GM10847 (cell line): Measurements from ENCODE around the gene WDR73.

ENCODE experiments used
- POLR2A ChIP-seq: IDR thresholded peaks from 2 replicates; pipeline ENCODE4 v1.6.1; 2011; ENCODE audit not compliant: insufficient read length; ENCODE audit errors: extremely low read depth

The WDR73 gene

DNA sequence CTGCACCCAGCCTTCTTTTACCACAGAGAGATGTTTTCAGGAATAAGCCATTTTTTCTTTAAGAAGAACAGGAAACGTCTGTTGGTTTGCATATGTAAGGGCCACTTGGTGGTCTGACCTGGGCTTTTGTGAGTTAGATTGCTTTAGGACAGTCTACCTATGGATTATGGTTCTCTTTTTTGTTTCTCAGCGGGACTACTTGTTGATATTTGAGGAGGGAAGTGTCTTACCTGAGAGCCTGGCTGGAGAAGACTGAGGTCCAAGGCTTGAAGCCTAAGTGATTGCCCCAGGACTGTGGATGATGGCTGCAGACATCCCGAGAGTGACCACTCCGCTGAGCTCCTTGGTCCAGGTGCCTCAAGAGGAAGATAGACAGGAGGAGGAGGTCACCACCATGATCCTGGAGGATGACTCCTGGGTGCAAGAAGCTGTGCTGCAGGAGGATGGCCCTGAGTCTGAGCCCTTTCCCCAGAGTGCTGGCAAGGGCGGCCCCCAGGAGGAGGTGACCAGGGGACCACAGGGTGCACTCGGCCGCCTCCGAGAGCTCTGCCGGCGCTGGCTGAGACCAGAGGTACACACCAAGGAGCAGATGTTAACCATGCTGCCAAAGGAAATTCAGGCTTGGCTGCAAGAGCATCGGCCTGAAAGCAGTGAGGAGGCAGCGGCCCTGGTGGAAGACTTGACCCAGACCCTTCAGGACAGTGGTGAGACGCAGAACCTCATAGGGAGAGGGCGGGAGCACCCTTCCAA is 50.3 kb downstream of the WDR73 start:
- no peak for TF ChIP-seq POLR2A

DNA sequence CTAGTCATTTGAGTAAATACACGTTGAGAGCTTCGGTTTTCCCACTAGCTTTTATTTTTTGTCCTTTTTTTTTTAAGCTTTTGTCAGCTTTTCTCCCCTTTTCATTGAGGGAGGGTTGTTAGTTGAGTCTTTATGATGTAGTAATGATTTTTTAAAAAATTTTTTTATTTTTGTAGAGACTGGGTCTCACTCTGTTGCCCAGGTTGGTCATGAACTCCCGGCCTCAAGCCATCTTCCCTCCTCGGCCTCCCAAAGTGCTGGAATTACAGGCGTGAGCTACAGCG is 52.6 kb downstream of the WDR73 start:
- no peak for TF ChIP-seq POLR2A

DNA sequence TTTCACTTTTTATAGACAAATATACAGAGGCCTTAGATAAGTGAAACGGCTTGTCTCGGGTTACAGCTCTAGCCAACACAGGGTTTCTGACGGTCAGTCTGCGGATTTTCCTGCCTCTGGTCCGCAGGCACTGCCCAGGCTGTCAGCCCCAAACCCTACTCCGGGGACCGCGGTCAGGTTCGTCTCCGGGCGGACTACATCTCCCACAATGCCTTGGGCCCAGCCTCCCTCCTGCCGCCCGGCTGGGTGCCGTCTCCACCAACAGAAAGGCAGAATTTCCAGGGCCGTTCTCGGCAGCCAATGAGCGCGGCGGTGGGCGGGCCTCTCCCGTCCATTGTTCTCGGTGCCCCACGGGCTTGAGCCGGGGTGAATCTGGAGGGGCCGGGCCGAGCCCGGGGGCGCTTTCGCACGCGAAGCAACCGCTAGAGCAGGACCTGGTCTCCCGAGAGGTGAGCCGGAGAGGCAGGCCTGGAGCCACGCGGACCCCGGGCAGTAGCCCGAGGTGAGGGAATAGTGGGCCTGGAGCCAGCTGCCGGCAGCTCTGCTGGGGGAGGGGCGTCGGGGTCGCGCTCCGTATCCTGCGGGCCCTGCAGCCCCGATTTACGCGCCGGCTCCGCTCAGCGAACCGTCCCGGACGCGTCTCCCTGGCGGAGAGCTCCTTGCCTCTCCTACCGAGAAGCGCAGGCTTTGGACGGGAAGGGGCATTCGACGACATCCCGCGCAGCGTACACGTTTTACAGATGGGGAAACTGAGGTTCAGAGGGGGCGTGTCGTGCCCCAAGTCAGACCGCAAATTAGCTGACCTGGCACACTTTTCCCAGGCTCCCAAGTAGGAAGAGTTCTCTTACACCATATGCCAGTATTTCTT is 53.2 kb downstream of the WDR73 start, which contains the start of gene ZSCAN2:
TSS of gene ZSCAN2 (plus strand) at position 323 of the 868 bp plus-strand sequence. CDS start 2,919 bp downstream, outside the sequence.
- peak; percentile 18 for TF ChIP-seq POLR2A

DNA sequence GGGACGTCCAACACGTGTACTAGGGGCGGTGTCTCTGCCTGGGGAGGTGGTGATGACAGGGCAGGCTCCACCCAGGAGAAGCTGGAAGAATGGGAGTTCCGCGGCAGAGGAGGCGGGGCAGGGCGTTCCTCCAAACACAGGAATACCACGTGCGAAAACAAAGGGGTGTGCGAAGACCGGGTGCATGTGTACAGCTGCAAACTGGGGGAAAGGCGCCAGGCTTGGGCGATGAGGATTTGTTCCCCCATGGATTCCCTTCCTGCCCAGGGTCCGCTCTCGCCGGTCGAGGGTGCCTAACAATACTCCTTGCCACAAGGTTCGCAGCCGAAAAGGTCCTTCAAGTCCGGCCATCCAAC is 53.8 kb downstream of the WDR73 start:
- no peak for TF ChIP-seq POLR2A

DNA sequence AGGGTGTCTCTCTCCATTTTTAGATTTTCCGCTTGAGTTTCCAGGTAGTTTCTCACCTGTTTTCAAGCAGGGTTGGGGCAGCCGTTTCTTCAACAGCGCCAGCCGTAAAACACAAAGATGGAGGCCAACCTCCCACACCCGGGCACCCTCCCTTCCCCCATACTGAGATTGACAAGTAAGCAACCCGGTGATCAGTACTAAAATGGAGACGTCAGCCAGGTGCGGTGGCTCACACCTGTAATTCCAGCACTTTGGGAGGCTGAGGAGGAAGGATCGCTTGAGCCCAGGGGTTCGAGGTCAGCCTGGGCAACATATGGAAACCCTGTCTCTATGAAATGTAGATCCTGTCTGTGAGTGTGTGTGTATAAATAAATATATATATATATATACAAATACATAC is 54.2 kb downstream of the WDR73 start:
- no peak for TF ChIP-seq POLR2A

DNA sequence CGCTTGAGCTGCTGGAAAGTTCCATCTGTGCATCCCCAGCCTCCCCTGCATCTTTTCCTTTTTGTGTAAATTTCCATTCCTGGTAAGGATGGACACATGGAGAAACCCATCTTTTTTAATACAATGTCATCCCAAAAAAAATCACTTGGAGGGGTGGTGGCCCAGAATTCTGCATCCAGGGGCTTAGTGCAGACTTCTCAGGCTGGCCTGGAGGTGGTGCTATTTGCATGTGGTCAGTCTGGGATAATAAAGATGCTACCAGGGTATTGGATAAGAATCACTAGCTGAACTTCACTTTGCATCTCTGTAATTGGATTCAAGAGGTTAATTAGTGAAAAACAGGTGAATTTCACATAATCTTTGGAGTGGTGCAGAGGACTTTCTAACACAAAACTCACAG is 55.1 kb downstream of the WDR73 start:
- TF ChIP-seq POLR2A = no peak

DNA sequence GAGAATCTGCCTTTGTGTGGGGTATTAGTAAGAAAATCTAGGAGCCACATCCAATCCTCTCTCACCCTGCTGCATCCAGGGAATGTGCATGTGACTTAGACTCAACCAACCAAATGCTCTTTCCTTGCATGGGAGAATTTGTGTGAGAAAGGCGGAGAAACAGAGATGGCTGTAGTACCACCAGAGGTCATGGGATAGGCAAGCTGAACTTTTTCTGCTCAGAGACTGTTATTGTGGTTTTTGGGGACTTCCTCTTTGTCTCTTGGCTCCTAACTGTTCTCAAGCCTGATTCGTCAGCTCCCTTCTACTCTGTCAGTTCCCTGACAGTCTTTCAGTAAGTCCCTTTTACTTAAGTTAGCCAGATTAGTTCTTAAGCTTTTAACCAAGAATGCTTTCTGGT is 55.8 kb downstream of the WDR73 start:
- TF ChIP-seq POLR2A = no peak

DNA sequence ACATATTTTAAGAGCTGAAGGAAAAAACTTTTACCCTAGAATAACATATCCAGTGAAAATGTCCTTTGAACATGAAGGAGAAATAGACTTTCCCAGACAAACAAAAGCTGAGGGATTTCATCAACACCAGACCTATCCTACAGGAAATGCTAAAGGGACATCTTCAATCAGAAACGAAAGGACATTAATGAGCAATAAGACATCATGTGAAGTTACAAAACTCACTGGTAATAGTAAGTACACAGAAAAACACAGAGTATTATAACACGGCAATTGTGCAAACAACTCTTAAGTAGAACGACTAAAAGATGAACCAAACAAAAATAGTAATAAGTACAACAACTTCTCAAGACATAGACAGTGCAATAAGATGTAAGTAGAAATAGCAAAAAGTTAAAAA is 56.8 kb downstream of the WDR73 start:
- TF ChIP-seq POLR2A = no peak

DNA sequence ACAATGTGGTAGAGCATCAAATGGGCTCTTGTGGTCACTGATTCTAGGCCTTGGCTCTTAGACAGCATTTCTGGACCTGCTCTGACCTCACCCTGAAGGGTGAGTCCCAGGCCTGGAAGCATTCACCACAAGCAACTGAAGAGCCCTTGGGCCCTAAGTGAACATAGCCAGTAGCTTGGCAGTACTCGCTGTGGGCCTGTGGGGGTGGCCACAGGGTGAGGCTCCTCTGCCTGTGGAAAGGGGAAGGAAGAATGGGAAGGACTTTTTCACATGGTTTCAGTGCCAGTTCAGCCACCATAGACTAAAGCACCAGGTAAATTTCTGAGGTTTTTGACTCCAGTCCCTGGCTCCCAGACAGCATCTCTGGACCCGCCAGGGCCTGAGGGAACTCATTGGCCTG is 58.4 kb downstream of the WDR73 start:
- TF ChIP-seq POLR2A = no peak

DNA sequence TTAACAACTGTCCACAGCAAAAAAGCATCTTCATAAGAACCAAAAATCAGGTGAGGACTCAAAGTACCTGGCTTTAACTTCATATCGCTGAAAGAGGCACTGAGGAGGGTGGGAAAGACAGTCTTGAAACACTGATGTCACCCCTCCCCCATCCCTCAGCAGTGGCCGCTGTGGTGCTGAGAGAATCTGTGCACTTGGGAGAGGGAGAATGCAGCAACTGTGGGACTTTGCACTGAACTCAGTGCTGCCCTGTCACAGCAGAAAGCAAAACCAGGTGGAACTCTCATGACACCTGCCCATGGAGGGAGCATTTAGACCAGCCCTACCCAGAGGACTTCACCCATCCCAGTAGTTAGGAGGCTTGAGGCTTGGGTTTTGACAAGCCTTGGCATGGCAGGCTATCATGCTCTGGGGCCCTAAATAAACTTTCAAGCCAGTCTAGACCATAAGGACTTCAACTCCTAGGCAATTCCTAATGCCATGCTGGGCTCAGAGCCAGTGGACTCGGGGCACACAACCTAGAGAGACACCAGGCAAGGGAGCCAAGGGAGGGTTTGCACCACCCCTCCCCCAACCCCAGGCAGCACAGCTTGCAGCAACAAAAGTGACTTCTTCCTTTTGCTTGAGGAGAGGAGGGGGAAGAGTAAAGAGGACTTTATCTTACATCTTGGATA is 59.3 kb downstream of the WDR73 start:
- no peak for TF ChIP-seq POLR2A

DNA sequence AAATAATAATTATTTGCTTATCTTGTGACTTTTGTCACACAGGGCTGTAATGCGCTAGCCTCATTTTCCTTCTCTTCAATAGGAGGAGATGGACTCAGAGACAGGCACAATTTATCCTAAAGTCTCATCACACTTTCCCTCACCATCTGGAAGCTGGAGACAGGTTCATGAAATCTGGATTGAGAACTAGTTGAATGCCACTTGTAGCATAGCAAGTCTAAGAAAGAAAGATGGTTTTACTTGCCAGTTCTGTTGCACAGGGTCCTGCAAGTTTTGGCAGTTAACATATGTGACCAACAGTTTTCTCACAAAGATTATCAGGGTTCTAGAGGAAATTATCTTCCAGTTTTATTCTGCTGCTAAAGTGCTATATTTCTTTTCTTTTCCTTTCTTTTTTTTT is 62.3 kb downstream of the WDR73 start:
- TF ChIP-seq POLR2A = no peak

DNA sequence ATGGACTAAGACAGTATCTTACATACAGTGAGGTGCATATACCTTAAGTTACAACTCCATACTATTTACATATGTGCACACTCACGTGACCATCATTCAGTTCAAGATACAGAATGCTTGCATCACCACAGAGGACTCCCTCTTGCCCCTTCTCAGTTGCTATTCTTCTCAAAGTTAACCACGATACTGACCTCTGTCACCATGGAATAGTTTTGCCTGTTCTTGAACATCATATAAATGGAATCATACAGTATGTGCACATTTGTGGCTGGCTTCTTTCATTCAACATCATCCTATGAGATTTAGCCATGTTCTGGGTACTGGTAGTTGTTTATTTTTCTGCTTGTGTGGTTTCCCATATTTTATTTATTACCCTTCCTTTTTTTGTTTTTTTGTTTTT is 63.7 kb downstream of the WDR73 start:
- no peak for TF ChIP-seq POLR2A
